ENCODE results near the gene AFF3. TPM values are rescaled to one million over a fixed set of nuclear protein-coding genes. Genes with fewer than 3 reads are reported as not detected.

Gene AFF3
- total RNA-seq, 1 experiment from 2014 or later, result not detected

DNA sequence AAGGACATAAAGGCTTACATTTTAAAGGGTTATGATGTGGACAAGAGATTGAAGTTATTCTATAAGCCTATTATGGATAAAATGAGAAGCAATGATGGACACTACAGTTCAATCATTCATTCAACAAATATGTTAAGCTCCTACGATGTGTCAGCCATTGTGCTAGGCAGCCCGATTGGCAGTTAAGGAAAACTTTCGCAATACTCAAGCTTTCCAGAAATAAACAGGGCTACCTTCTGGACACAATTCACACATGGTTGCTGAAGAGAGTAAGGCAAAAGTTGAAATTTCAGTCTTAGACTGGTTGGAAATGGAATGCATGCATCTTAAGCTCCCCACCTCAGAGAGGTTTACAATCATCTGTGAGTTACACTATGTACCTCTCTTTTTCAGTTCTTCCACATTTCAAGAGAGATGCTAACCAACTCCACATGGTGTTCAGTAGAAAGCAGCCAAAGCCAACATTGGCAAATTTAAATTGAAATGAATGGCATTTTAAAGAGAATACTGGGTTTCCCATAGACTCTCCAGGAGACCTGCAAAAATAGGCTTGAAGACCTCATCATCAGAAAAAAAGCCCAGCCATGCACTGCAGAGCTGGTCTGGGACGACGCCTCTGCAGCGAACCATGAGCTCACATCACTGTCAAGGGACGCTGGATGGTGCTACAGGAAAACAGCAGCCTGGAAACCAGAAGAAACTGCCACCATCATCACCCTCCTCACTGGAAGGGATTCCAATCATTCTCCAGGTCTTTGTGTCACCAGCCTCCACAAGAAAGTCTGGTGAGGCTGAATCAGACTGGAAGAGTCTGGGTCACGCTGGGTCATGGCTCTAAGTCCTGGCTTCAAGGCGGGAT lies 276.3 kb downstream of the AFF3 start:
- Histone ChIP-seq H3K9me2 (ENCODE audit: insufficient read depth) (no peaks in the 10 kb centered on the region), H3K79me2 (ENCODE audit: low read depth) (no peaks in the 10 kb centered on the region), H3F3A (ENCODE audit: insufficient read depth, low read depth) (no peaks in the 10 kb centered on the region), H3K36me3 (ENCODE audit: low read depth) (no peaks in the 10 kb centered on the region), H3K27me3 (ENCODE audit: insufficient read depth, low read depth) (peaks cover 55% of the 10 kb centered on the region), H3K27ac (no peak overlapping the region), H4K20me1 (ENCODE audit: insufficient read depth) (no peaks in the 10 kb centered on the region; the same call in 1 of the 2 replicates), H3K4me2 (no peak overlapping the region), H2AFZ (no peak overlapping the region), H3K4me1 (replicated peaks; ENCODE audit: insufficient read depth) (no peaks in the 10 kb centered on the region), H3K9me3 (ENCODE audit: insufficient read depth, low read depth) (no peaks in the 10 kb centered on the region), H3K4me3 (no peak overlapping the region)
- intact Hi-C loops (cut with micrococcal nuclease; ENCODE audit: unreplicated experiment), result no loop called here
- DNase-seq, result no peak
- BruUV-seq (replicated peaks), result no TSS peak
- POLR2A ChIA-PET (ENCODE audit: unreplicated experiment), result no interaction called here
- TF ChIP-seq CTCF (conservative IDR thresholded peaks at IDR 0.05), result no peak
- no peak for TF ChIP-seq EZH2 (IDR thresholded peaks at IDR 0.05; ENCODE audit: low read depth)
- CTCF ChIA-PET, result no interaction called here

DNA sequence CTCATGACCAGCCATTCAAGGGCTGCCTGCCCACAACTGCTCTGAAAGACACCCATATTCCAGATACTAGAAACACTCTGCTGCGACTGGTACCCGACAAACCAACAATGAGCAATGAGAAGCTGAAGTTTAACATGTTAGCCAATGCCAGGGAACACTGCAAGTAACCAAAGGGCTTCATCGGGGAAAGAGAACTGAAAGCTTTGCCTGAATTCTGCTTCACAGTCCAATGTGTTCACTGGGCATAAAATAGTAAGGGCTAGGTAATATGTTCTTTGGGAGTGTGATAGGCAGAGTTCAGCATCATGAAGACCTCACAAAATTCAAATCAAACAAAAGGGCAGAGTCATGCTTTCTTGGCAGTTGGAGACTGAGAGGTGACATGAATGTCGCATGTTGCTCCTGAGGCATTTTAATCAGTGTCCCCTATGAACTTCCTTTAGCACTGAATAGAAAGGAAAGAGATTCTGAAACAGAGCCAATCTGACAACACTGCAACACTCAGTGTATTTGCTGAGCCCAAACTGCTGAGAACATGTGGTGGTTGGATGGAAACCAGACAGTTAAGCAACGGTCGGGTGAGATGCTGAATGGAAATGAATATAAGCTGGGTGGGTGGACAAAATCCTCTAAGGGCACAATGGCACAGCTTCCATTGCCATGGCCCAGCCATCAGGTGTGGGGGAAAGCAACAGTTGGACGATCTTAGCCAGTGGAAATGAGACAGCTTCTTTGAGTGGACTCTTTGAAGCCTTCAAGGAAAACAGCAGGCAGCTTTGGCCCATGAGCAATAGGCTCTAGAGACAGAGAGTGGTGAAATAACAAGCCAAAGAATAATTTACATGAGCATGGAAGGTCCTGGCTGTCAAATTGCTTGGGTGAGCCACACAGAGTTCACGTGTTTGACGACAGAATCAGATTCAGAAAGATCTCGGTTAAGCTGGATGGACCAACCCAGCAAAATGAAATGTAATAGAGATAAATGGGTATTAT lies 277.5 kb downstream of the AFF3 start:
- Histone ChIP-seq H3K9me2 (ENCODE audit: insufficient read depth) (no peaks in the 10 kb centered on the region), H3K79me2 (ENCODE audit: low read depth) (no peaks in the 10 kb centered on the region), H4K20me1 (ENCODE audit: insufficient read depth) (no peaks in the 10 kb centered on the region; the same call in 1 of the 2 replicates), H3K9me3 (ENCODE audit: insufficient read depth, low read depth) (no peaks in the 10 kb centered on the region), H3K4me2 (no peak overlapping the region), H3F3A (ENCODE audit: insufficient read depth, low read depth) (no peaks in the 10 kb centered on the region), H2AFZ (no peak overlapping the region), H3K36me3 (ENCODE audit: low read depth) (no peaks in the 10 kb centered on the region), H3K4me3 (no peak overlapping the region), H3K27ac (no peak overlapping the region), H3K27me3 (ENCODE audit: insufficient read depth, low read depth) (peaks cover 49% of the 10 kb centered on the region), H3K4me1 (replicated peaks; ENCODE audit: insufficient read depth) (no peaks in the 10 kb centered on the region)
- POLR2A ChIA-PET (ENCODE audit: unreplicated experiment), result no interaction called here
- no TSS peak for BruUV-seq (replicated peaks)
- TF ChIP-seq EZH2 (IDR thresholded peaks at IDR 0.05; ENCODE audit: low read depth) (no peak), CTCF (conservative IDR thresholded peaks at IDR 0.05) (no peak)
- intact Hi-C loops (cut with micrococcal nuclease; ENCODE audit: unreplicated experiment), result no loop called here
- DNase-seq, result no peak
- CTCF ChIA-PET, result no interaction called here

DNA sequence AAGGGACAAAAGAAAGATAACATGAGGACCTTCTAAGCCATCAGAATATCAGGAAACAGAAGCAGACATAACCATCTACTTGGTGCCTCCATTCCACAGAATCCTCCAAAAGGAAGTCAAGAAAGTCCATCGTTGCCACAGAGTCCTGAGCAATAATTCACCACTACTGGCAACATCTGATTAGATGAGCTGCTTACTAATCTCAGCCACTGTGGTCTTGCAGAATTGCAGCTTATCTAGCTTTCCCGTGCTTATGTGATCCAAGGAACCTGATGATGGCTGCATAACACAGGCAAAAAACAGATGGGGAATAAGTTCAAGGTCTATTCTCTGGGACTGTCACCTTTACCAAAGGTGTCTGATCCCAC lies 278.5 kb downstream of the AFF3 start:
- TF ChIP-seq CTCF (conservative IDR thresholded peaks at IDR 0.05), result no peak
- TF ChIP-seq EZH2 (IDR thresholded peaks at IDR 0.05; ENCODE audit: low read depth), result no peak
- Histone ChIP-seq H3K27ac (no peak overlapping the region), H3K4me1 (replicated peaks; ENCODE audit: insufficient read depth) (no peaks in the 10 kb centered on the region), H3K79me2 (ENCODE audit: low read depth) (no peaks in the 10 kb centered on the region), H3K4me2 (no peak overlapping the region), H3F3A (ENCODE audit: insufficient read depth, low read depth) (no peaks in the 10 kb centered on the region), H4K20me1 (ENCODE audit: insufficient read depth) (no peaks in the 10 kb centered on the region; the same call in 1 of the 2 replicates), H3K36me3 (ENCODE audit: low read depth) (no peaks in the 10 kb centered on the region), H3K4me3 (no peak overlapping the region), H3K9me3 (ENCODE audit: insufficient read depth, low read depth) (no peaks in the 10 kb centered on the region), H3K27me3 (ENCODE audit: insufficient read depth, low read depth) (peaks cover 51% of the 10 kb centered on the region), H3K9me2 (ENCODE audit: insufficient read depth) (no peaks in the 10 kb centered on the region), H2AFZ (no peak overlapping the region)
- ChIA-PET POLR2A (ENCODE audit: unreplicated experiment) (no interaction called here), CTCF (no interaction called here)
- DNase-seq, result no peak
- intact Hi-C loops (cut with micrococcal nuclease; ENCODE audit: unreplicated experiment), result no loop called here
- no TSS peak for BruUV-seq (replicated peaks)

All from PC-9 (cell line).